Endothelial cell of umbilical vein (primary cell): ENCODE measurements around the gene RAPGEF6. TPM values are rescaled to one million over a fixed set of nuclear protein-coding genes. Genes with fewer than 3 reads are reported as not detected.

Experiments
- BruUV-seq: library from RNA; stranded (reverse); fragments of 400-500 nt; replicated peaks from 2 replicates; lab custom pipeline; 2021; lab: Mats Ljungman, UMichigan
- CTCF ChIA-PET: fragments of 300-600, 350-600 bp; sonication (Branson Sonifier 250); formaldehyde crosslinking; loops from one replicate; lab custom pipeline; 2021; ENCODE audit warnings: antibody characterized with exemption, inconsistent platforms; lab: Charles Lee
- POLR2A ChIA-PET: fragments of 300-600, 350-600 bp; sonication (Branson Sonifier 250); formaldehyde crosslinking; loops from one replicate; lab custom pipeline; 2021; ENCODE audit warnings: antibody characterized with exemption, inconsistent platforms; lab: Charles Lee
- DNase-seq: peaks from one replicate; pipeline ENCODE4 v3.0.0-alpha.2; 2011; ENCODE audit warnings: low read depth, low spot score
- FAIRE-seq: peaks from 2 replicates; lab custom pipeline; 2011; peaks lifted over from hg19 to GRCh38; lab: Jason Lieb, UNC
- H2AFZ ChIP-seq: 2 replicates; pipeline ENCODE4 v1.6.0; 2012; ENCODE audit warnings: low read depth, low read length, control low read depth, inconsistent platforms
- H3K27ac ChIP-seq: 2 replicates; pipeline ENCODE4 v1.5.1; 2011; ENCODE audit warnings: low read depth, mild to moderate bottlenecking, control low read depth, low read length, moderate library complexity; ENCODE audit not compliant: insufficient read depth
- H3K27me3 ChIP-seq, 2 experiments: 2 replicates each; pipeline versions ENCODE4 v1.6.0 to v1.6.1; 2011; ENCODE audit warnings: low read length in 2 of 2, mixed read lengths in 1 of 2; ENCODE audit not compliant: control insufficient read depth in 2 of 2, insufficient read depth in 2 of 2
- H3K36me3 ChIP-seq, 2 experiments: 2 replicates in 1 of 2; 3 replicates in 1 of 2; pipeline ENCODE4 v1.5.1; 2011; ENCODE audit warnings: low read length in 2 of 2, mild to moderate bottlenecking in 1 of 2, moderate library complexity in 1 of 2; ENCODE audit not compliant: control insufficient read depth in 2 of 2, insufficient read depth in 2 of 2; ENCODE audit errors: extremely low read depth in 1 of 2
- H3K4me1 ChIP-seq: 3 replicates; pipeline ENCODE4 v1.5.1; 2011; ENCODE audit warnings: mild to moderate bottlenecking, low read length; ENCODE audit not compliant: control insufficient read depth, insufficient read depth; ENCODE audit errors: extremely low read depth
- H3K4me2 ChIP-seq: 2 replicates; pipeline ENCODE4 v1.6.1; 2011; ENCODE audit warnings: low read length, control low read depth, mixed read lengths; ENCODE audit not compliant: insufficient read depth
- H3K4me3 ChIP-seq, 3 experiments: fragments of 200-600 bp in 1 of 3; sonication (generic), shearing (Covaris generic) in 1 of 3; replicated peaks in 1 of 3; 2 replicates each; pipeline ENCODE4 v1.5.1; 2011 to 2016; ENCODE audit warnings: control low read depth in 3 of 3, low read length in 3 of 3, mild to moderate bottlenecking in 2 of 3, inconsistent platforms in 1 of 3, low read depth in 1 of 3, moderate library complexity in 1 of 3; ENCODE audit not compliant: insufficient read depth in 1 of 3
- H3K79me2 ChIP-seq: 2 replicates; pipeline ENCODE4 v1.6.0; 2012; ENCODE audit warnings: low read length, inconsistent platforms; ENCODE audit not compliant: control insufficient read depth, insufficient read depth
- H3K9ac ChIP-seq: replicated peaks from 2 replicates; pipeline ENCODE3; 2011; ENCODE audit warnings: low read length, control low read depth; ENCODE audit not compliant: insufficient read depth; ENCODE audit errors: extremely low read depth
- H3K9me1 ChIP-seq: replicated peaks from 3 replicates; pipeline ENCODE4 v1.6.0; 2011; ENCODE audit warnings: mild to moderate bottlenecking, low read length; ENCODE audit not compliant: control insufficient read depth, insufficient read depth; ENCODE audit errors: extremely low read depth
- H3K9me3 ChIP-seq: replicated peaks from 2 replicates; pipeline ENCODE4 v1.5.1; 2012; ENCODE audit warnings: low read length, inconsistent platforms; ENCODE audit not compliant: control insufficient read depth, insufficient read depth
- H4K20me1 ChIP-seq: replicated peaks from 2 replicates; pipeline ENCODE3; 2011; ENCODE audit warnings: mild to moderate bottlenecking, low read length; ENCODE audit not compliant: control insufficient read depth, insufficient read depth; ENCODE audit errors: extremely low read depth
- CTCF ChIP-seq, 2 donors: IDR thresholded peaks; 1 replicate in 1 of 2; 2 replicates in 1 of 2; pipeline ENCODE4 v1.5.1; 2011; ENCODE audit warnings: low read length in 2 of 2, mild to moderate bottlenecking in 2 of 2, moderate library complexity in 2 of 2, control low read depth in 1 of 2, inconsistent platforms in 1 of 2, low read depth in 1 of 2; ENCODE audit not compliant: insufficient read depth in 1 of 2; ENCODE audit errors: extremely low read depth in 1 of 2
- EZH2 ChIP-seq: IDR thresholded peaks from 2 replicates; pipeline ENCODE4 v1.6.1; 2012; ENCODE audit warnings: borderline replicate concordance, low read depth, mild to moderate bottlenecking, moderate library complexity, low read length, inconsistent platforms; ENCODE audit not compliant: severe bottlenecking
- FOS ChIP-seq: IDR thresholded peaks from 2 replicates; pipeline ENCODE4 v1.6.1; 2011; ENCODE audit warnings: mild to moderate bottlenecking, low read length, moderate library complexity, borderline replicate concordance; ENCODE audit not compliant: insufficient read depth
- GATA2 ChIP-seq: IDR thresholded peaks from 2 replicates; pipeline ENCODE4 v1.7.0; 2011; ENCODE audit warnings: low read depth, mild to moderate bottlenecking, moderate library complexity, mixed read lengths, low read length; ENCODE audit not compliant: insufficient read length, insufficient read depth
- JUN ChIP-seq: IDR thresholded peaks from 2 replicates; pipeline ENCODE4 v1.6.1; 2011; ENCODE audit warnings: borderline replicate concordance, low read depth; ENCODE audit not compliant: insufficient read length, insufficient read depth
- MAX ChIP-seq: IDR thresholded peaks from 2 replicates; pipeline ENCODE4 v1.6.1; 2011; ENCODE audit not compliant: insufficient read depth, insufficient read length
- MYC ChIP-seq: IDR thresholded peaks from one replicate; pipeline ENCODE4 v1.6.1; 2011; ENCODE audit warnings: mild to moderate bottlenecking, low read depth, low read length
- POLR2A ChIP-seq: IDR thresholded peaks from 2 replicates; pipeline ENCODE4 v1.6.1; 2012; ENCODE audit warnings: low read depth, mild to moderate bottlenecking, control low read depth, low read length
- POLR2AphosphoS5 ChIP-seq: IDR thresholded peaks from 2 replicates; pipeline ENCODE4 v1.6.1; 2012; ENCODE audit warnings: low read depth, mild to moderate bottlenecking, control low read depth, low read length, moderate library complexity; ENCODE audit not compliant: insufficient read depth
- dilution Hi-C: fragments of 300-500 bp; cut with MboI; formaldehyde crosslinking; loops from one replicate; pipeline ENCODE4 v1.15.0; 2019; ENCODE audit warnings: low sequenced_read_pairs; ENCODE audit not compliant: extremely low pct_ligation_motif_present
- intact Hi-C: fragments of 100-400 bp; cut with micrococcal nuclease; formaldehyde crosslinking; loops from one replicate; pipeline ENCODE4 v1.10.0; 2022
- polyA plus RNA-seq, 4 experiments: library from polyadenylated mRNA; depleted of rRNA in 3 of 4; stranded (reverse) in 3 of 4; unstranded in 1 of 4; fragments of >200 nt; gene quantifications; 2 replicates each; pipeline versions ENCODE4 v1.2.1 to v1.2.3, GENCODE V29; 2011 to 2012; ENCODE audit warnings: missing spikeins in 1 of 4
- total RNA-seq: library from RNA; stranded (reverse); gene quantifications from 2 replicates; pipeline ENCODE4 v1.2.3, GENCODE V29; 2021

The RAPGEF6 gene
- total and polyA plus RNA-seq, 2 donors (not counting 3 experiments of a cell fraction or from before 2014, with no cell fraction given) = 3.5 to 17.5 TPM

GRCh38 chr5:131628990-131629389 lies 6.0 kb downstream of the RAPGEF6 start:
- CTCF ChIA-PET = interaction anchor here (0.6 to 1.1 kb wide), 2 partner anchors 37 to 40 kb away, joined by 4 to 5 read pairs; no protein-coding TSS in a partner anchor
- no peak for TF ChIP-seq EZH2
- no peak for TF ChIP-seq MAX
- no peak for TF ChIP-seq JUN
- no peak for TF ChIP-seq MYC
- TF ChIP-seq CTCF (IDR thresholded peaks at IDR 0.05; ENCODE audit: extremely low read depth in 1 of 2, insufficient read depth in 1 of 2, low read depth in 1 of 2, low read length in 2 of 2) = no peak
- no peak for TF ChIP-seq FOS
- no peak for TF ChIP-seq POLR2A
- TF ChIP-seq GATA2 = no peak
- TF ChIP-seq POLR2AphosphoS5 = no peak

More at GRCh38 chr5:131628990-131629389, 6.0 kb downstream of the RAPGEF6 start:
- intact Hi-C loops = no loop called here
- H3K36me3 ChIP-seq = no peaks in the 10 kb centered on the region
- no peaks in the 10 kb centered on the region for H4K20me1 ChIP-seq
- POLR2A ChIA-PET = no interaction called here
- no peak for FAIRE-seq
- DNase-seq = no peak
- H3K79me2 ChIP-seq = peaks cover 87% of the 10 kb centered on the region
- no peak overlapping the region for H2AFZ ChIP-seq
- dilution Hi-C loops = no loop called here
- H3K9me3 ChIP-seq = no peaks in the 10 kb centered on the region
- no peak overlapping the region for H3K4me3 ChIP-seq
- H3K27me3 ChIP-seq = no peaks in the 10 kb centered on the region
- no peaks in the 10 kb centered on the region for H3K9me1 ChIP-seq
- H3K27ac ChIP-seq = no peak overlapping the region
- peaks cover 4% of the 10 kb centered on the region for H3K4me1 ChIP-seq
- no peak overlapping the region for H3K4me2 ChIP-seq
- no peak overlapping the region for H3K9ac ChIP-seq
- no TSS peak for BruUV-seq
